Measurements from ENCODE around the gene ANKRD35. TPM values are rescaled to one million over a fixed set of nuclear protein-coding genes. Genes with fewer than 3 reads are reported as not detected.

ANKRD35 gene
- total and polyA plus RNA-seq, 9 of the 15 experiments (the other 6 are each of a cell fraction or from before 2014, with no cell fraction given): 0.07 to 0.14 (median 0.07) TPM; not detected in 5

DNA sequence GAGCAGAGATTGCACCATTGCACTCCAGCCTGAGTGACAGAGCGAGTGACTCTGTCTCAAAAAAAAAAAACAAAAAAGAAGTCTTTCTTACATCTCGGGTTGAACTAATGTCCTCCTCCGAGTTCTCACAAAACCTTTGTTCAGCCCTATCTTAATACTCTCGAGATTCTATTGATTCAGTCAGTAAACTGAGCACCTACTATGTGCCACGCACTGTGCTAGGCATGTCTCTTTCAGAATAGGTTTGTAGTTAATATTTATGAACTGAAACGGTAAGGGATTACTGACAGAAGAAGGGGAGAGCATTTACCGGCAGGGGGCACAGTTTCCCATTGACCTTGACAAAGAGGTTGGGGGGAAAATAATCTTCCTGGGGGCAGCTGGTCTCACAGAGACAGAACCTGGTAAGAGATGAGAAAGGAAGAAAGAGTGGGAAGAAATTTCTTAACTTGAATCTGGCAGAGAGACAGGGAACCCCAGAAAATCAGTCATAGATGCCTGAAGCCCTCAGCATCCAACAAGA, 30.2 kb downstream of the ANKRD35 start:
- Histone ChIP-seq H3K4me1 (replicated peaks in 1 of 2; ENCODE audit: control insufficient read depth in 2 of 2, insufficient read depth in 2 of 2, low read length in 2 of 2) (peaks cover 10 to 17% of the 10 kb centered on the region in 2 experiments; a peak in 4 of 5 replicates), H3K36me3 (ENCODE audit: control insufficient read depth, insufficient read depth, low read length) (peaks cover 47% of the 10 kb centered on the region; the same call in 2 of the 3 replicates), H3K27ac (ENCODE audit: extremely low read depth, low read depth, low read length) (no peak overlapping the region), H4K20me1 (replicated peaks; ENCODE audit: control insufficient read depth, insufficient read depth, low read length) (no peaks in the 10 kb centered on the region), H3K4me2 (ENCODE audit: insufficient read depth, low read length) (no peak overlapping the region), H2AFZ (ENCODE audit: low read depth, low read length) (no peak overlapping the region), H3K4me3 (no peak overlapping the region), H3K27me3 (ENCODE audit: control insufficient read depth in 2 of 2, insufficient read depth in 2 of 2, low read length in 2 of 2) (no peaks in the 10 kb centered on the region), H3K9ac (ENCODE audit: insufficient read depth in 1 of 2, low read depth in 2 of 2, low read length in 2 of 2) (no peak overlapping the region), H3K9me1 (ENCODE audit: control insufficient read depth, insufficient read depth, low read length) (no peaks in the 10 kb centered on the region), H3K79me2 (ENCODE audit: control insufficient read depth, insufficient read depth, low read length) (peaks cover 13% of the 10 kb centered on the region), H3K9me3 (replicated peaks; ENCODE audit: control insufficient read depth, insufficient read depth, low read depth, low read length) (peaks cover 6% of the 10 kb centered on the region; the same call in 1 of the 2 replicates)
- TF ChIP-seq PTRF (tag; IDR thresholded peaks at IDR 0.05) (no peak), ZKSCAN1 (IDR thresholded peaks at IDR 0.05; ENCODE audit: low read depth, low read length) (peak; percentile 79)
- TF ChIP-seq, protein P1, sequence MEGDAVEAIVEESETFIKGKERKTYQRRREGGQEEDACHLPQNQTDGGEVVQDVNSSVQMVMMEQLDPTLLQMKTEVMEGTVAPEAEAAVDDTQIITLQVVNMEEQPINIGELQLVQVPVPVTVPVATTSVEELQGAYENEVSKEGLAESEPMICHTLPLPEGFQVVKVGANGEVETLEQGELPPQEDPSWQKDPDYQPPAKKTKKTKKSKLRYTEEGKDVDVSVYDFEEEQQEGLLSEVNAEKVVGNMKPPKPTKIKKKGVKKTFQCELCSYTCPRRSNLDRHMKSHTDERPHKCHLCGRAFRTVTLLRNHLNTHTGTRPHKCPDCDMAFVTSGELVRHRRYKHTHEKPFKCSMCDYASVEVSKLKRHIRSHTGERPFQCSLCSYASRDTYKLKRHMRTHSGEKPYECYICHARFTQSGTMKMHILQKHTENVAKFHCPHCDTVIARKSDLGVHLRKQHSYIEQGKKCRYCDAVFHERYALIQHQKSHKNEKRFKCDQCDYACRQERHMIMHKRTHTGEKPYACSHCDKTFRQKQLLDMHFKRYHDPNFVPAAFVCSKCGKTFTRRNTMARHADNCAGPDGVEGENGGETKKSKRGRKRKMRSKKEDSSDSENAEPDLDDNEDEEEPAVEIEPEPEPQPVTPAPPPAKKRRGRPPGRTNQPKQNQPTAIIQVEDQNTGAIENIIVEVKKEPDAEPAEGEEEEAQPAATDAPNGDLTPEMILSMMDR (IDR thresholded peaks at IDR 0.05 in 2 of 3, conservative IDR thresholded peaks at IDR 0.05 in 1 of 3; ENCODE audit: insufficient read depth in 2 of 3, low read depth in 1 of 3, low read length in 3 of 3): peak in 2 of 3 experiments; percentile 29 to 39; a peak in 4 of 6 replicates
- DNase-seq (ENCODE audit: extremely low read depth in 1 of 4, low spot score in 3 of 4) (no peak), ATAC-seq (no peak), FAIRE-seq (no peak)
- in situ Hi-C loops (cut with MboI) (no loop called here), intact Hi-C loops (cut with micrococcal nuclease) (no loop called here)
- 59% methylated on average over 7 of the region's 7 CpGs for WGBS (ENCODE audit: insufficient coverage, low coverage, missing lambda C conversion rate)
- CTCF ChIA-PET (ENCODE audit: low intra/inter-chr PET ratio): interaction anchor here (0.7 kb wide), 1 partner anchor 10 kb away, joined by 4 read pairs; no protein-coding TSS in a partner anchor
- BruUV-seq (replicated peaks): no TSS peak
- POLR2A ChIA-PET: no interaction called here
